Measurements from ENCODE around the gene RND2.

GRCh38 chr17:43024407-43025289 is at the start of gene RND2:
- TF ChIP-seq CTCF (IDR thresholded peaks at IDR 0.05) (peak; percentile 72 to 86 (median 85)), POLR2A (IDR thresholded peaks at IDR 0.05; ENCODE audit: low read depth) (no peak)
